GM18868 (cell line): Measurements from ENCODE around the gene TNFRSF9.
"Not testable (repeated sequence)": the region's sequence is repeated elsewhere in the genome, so short reads cannot be mapped to it uniquely, and the experiment has no call there.

Experiments
- ATAC-seq: cut with Tn5 transposase; IDR thresholded peaks from one replicate; pipeline ENCODE4 v1.9.1; 2021; ENCODE audit warnings: mild to moderate bottlenecking, moderate library complexity; ENCODE audit not compliant: unreplicated experiment

Gene TNFRSF9

GRCh38 chr1:7940745-7941436 is at the start of gene TNFRSF9:
TNFRSF9 (minus strand) TSS chr1:7940839; CDS start chr1:7939994, 845 bp downstream.
- no peak for ATAC-seq

- no peak for ATAC-seq
Measured at GRCh38 chr1:7989762-7990428, 49.3 kb upstream of the TNFRSF9 start.

- no peak for ATAC-seq
Measured at GRCh38 chr1:7988576-7988975, 47.9 kb upstream of the TNFRSF9 start.

GRCh38 chr1:7987528-7987927 is 46.9 kb upstream of the TNFRSF9 start:
- no peak for ATAC-seq

- no peak for ATAC-seq
Measured at GRCh38 chr1:7985851-7986612, 45.4 kb upstream of the TNFRSF9 start.

- no peak for ATAC-seq
Measured at GRCh38 chr1:7984811-7985210, 44.2 kb upstream of the TNFRSF9 start.

- ATAC-seq = no peak
Measured at GRCh38 chr1:7983086-7983778, 42.6 kb upstream of the TNFRSF9 start.

GRCh38 chr1:7980984-7981383 is 40.3 kb upstream of the TNFRSF9 start:
- ATAC-seq = no peak

- ATAC-seq = no peak
Measured at GRCh38 chr1:7975212-7975865, 34.7 kb upstream of the TNFRSF9 start.

- ATAC-seq = no peak
Measured at GRCh38 chr1:7973086-7973485, 32.4 kb upstream of the TNFRSF9 start.

- ATAC-seq = no peak
Measured at GRCh38 chr1:7972285-7972684, 31.6 kb upstream of the TNFRSF9 start.

GRCh38 chr1:7971024-7971423 is 30.4 kb upstream of the TNFRSF9 start:
- no peak for ATAC-seq

- ATAC-seq = no peak
Measured at GRCh38 chr1:7970246-7970645, 29.6 kb upstream of the TNFRSF9 start.

- no peak for ATAC-seq
Measured at GRCh38 chr1:7967651-7968050, 27.0 kb upstream of the TNFRSF9 start.

GRCh38 chr1:7967196-7967595 is 26.6 kb upstream of the TNFRSF9 start:
- no peak for ATAC-seq

GRCh38 chr1:7964476-7964875 is 23.8 kb upstream of the TNFRSF9 start:
- ATAC-seq = no peak

GRCh38 chr1:7963841-7964240 is 23.2 kb upstream of the TNFRSF9 start:
- ATAC-seq = not testable (repeated sequence)

- ATAC-seq = not testable (repeated sequence)
Measured at GRCh38 chr1:7963378-7963730, 22.7 kb upstream of the TNFRSF9 start.

- ATAC-seq = no peak
Measured at GRCh38 chr1:7962636-7963377, 22.2 kb upstream of the TNFRSF9 start.

- ATAC-seq = peak; percentile 12
Measured at GRCh38 chr1:7962014-7962335, 21.3 kb upstream of the TNFRSF9 start.
